AG09319 (cell line): ENCODE data around the gene VDAC1.
"Not testable (repeated sequence)": the region's sequence is repeated elsewhere in the genome, so short reads cannot be mapped to it uniquely, and the experiment has no call there.

ENCODE experiments used
- DNase-seq: peaks from one replicate; pipeline ENCODE4 v3.0.0-alpha.2; 2010; ENCODE audit warnings: low read depth; ENCODE audit errors: extremely low read depth
- TF ChIP-seq, protein P1 (sequence below): IDR thresholded peaks from 2 replicates; pipeline ENCODE4 v1.5.1; 2011; ENCODE audit warnings: low read depth, mild to moderate bottlenecking, inconsistent platforms, low read length, moderate library complexity

VDAC1 gene

DNA sequence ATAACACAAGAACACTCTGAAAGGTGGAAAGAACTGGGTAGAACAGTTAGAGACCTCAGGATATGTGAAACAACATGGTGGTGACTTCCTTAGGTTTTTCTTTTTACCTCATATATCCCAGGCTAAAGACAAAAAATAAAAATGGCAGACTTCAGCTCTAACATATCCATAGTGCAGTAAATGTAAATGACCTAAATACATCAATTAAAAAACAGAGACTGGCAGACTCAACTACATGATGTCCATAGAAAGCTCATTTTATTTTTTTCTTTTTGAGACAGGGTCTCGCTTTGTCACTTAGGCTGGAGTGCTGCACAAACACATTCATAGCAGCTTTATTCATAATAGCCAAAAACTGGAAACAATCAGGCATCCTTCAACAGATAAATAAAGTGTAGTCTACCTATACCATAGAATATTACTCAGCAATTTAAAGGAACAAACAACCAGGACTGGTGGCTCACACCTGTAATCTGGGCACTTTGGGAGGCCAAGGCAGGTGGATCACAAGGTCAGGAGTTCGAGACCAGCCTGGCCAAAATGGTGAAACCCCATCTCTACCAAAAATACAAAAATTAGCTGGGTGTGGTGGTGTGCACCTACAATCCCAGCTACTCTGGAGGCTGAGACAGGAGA is 41.2 kb downstream of the VDAC1 start:
- no peak for DNase-seq
- TF ChIP-seq, protein P1, sequence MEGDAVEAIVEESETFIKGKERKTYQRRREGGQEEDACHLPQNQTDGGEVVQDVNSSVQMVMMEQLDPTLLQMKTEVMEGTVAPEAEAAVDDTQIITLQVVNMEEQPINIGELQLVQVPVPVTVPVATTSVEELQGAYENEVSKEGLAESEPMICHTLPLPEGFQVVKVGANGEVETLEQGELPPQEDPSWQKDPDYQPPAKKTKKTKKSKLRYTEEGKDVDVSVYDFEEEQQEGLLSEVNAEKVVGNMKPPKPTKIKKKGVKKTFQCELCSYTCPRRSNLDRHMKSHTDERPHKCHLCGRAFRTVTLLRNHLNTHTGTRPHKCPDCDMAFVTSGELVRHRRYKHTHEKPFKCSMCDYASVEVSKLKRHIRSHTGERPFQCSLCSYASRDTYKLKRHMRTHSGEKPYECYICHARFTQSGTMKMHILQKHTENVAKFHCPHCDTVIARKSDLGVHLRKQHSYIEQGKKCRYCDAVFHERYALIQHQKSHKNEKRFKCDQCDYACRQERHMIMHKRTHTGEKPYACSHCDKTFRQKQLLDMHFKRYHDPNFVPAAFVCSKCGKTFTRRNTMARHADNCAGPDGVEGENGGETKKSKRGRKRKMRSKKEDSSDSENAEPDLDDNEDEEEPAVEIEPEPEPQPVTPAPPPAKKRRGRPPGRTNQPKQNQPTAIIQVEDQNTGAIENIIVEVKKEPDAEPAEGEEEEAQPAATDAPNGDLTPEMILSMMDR: no peak

DNA sequence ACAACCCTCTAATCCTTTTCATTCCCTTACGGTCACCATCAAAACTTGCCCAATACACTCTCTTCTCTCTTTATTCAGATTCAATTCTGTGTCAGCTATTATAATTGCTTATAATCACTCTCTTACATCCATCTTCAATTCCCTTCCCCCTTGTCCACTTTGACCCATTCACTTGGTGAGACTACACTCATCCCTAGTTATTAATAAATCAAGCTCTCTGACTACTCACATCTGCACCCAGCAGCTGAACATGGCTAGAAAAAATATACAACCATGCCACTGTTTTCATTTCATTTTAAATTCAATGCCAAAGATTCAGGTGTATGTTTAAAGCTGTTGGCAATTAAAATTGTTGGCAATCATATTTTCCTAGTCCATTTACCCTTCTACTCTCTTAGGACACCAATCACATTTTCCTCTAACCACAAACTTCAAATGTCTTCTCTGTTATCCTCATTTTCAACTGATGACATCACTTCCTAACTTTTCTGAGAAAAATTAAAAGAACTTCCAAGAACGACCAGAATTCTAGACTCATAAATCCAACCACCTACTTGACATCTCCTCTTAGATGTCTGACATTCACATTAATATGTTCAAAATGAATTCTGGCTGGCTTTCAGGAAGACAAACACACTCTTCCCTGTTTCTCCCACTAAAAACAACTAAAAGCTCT is 41.8 kb downstream of the VDAC1 start:
- TF ChIP-seq, protein P1: no peak
- no peak for DNase-seq

DNA sequence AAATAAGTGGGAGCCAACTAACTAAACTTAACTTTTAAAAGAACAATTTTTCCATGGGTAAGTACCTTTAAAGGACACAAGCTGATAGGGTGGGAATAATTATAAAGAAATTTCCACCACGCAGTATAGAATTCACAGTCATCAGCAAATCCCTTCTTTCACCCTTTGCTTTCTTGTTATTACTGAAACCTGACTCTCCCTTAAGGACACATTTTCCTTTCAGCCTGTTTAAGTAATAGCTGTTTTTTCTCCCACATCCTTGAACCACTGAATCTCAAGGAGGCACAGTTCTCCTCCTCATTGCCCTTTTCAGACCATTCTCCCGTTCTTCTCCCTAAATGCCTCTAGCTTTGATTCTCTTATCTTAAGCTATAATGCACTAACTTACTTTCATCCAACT is 42.6 kb downstream of the VDAC1 start:
- no peak for DNase-seq
- TF ChIP-seq, protein P1: no peak

DNA sequence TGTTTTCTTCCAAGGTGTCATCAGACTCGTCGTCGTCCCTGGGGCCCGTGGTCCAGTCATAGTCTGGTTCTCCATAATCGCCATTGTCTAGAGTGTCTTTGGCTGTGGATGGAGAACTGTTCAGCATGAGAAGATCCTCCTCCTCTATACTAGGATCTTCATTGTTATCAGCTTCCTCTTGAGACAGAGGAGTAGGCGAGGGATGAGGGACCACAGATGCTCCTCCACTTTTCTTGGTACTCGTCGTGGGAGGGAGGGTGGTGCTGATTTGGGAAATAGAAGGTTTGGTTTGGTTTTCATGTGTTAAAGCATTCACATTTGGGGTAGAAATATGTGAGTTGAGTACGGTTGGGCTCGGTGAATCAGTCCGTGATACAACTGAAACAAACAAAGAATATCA is 45.1 kb downstream of the VDAC1 start:
- DNase-seq: no peak
- TF ChIP-seq, protein P1: no peak

DNA sequence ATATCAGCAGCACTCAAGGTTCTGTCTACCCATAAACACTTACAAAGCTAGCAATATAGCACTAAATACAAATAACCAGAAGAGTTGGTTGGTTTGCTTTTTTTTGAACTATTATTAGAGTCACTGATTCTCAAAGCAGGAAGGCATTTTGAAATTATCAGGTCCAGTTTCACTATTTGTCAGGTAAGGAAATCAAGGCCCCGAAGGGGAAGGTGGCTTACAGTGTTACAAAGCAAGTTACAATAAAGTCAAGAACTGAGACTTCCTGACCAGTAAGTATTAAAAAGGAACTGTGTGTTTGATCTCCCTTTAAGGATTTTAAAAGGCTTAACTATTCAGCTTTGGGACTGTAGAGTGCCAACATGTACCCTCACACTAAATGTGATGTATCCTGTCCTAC is 47.2 kb downstream of the VDAC1 start:
- no peak for DNase-seq
- TF ChIP-seq, protein P1: no peak

DNA sequence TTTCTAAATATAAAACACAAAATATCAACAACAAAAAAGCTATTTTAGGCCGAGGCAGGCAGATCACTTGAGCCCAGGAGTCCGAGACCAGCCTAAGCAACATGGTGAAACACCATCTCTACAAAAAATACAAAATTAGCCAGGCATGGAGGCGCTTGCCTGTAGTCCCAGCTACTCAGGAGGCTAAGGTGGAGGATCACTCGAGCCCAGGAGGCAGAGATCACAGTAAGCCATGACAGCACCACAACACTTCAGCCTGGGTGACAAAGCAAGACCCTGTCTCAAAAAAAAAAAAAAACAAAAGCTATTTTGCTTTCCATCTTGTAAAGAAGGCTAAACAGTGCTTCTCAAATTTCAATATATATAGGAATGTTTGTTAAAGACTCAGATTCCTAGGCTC is 47.7 kb downstream of the VDAC1 start:
- no peak for DNase-seq
- TF ChIP-seq, protein P1: no peak

DNA sequence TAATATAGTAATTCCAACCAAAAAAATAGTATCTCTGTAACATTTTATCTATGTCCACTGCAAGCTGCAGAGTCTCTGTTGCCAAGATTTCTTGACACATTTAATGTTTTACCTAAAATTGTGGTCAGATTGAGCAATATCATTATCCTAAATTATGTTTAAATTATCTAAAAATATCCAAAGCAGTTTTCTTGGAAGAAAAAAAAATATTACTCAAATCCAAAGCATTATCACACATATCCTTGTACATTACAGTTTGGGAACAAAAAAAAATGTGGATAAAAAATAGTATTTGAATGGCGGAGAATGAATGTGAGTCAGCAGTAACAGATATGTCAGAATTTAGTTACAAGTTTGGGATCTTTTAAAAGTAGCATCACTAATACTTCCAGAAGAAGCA is 48.6 kb downstream of the VDAC1 start:
- DNase-seq: not testable (repeated sequence)

DNA sequence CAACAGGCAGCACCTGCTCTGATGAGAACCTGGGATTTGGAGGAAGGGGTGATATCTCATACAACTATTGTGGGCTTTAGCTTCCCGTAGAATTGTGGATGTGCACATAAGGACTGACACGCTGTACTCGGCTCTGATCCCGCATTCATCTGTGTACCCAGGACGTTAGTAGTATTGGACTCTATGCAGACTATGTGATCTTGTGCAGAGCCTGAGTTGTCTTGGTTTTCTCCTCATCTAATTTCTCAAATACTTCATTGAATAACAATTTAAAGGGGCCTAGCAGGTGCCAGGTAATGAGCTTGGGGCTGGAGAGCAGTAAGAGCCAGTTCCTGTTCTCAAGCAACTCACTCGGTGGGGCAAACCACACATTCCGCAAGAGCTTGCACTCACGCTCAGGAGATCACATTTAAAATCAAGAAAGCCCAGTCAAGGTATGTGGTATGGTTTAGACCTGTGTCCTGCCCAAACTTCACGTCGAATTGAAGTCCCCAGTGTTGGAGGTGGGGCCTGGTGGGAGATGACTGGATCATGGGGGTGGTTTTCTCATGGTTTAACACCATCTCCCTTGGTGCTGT is 51.1 kb downstream of the VDAC1 start:
- TF ChIP-seq, protein P1: no peak
- DNase-seq: no peak
